ENCODE measurements around the gene TIGD2. TPM values are rescaled to one million over a fixed set of nuclear protein-coding genes. Genes with fewer than 3 reads are reported as not detected.

The TIGD2 gene
- total RNA-seq, 4 donors from 2014 or later, result 1.9 to 3.6 (median 2.0) TPM

- no peaks in the 10 kb centered on the region for H3K27me3 ChIP-seq
- no peak overlapping the region for H3K27ac ChIP-seq
- H3K9me3 ChIP-seq, result no peaks in the 10 kb centered on the region
- H3K36me3 ChIP-seq, result no peaks in the 10 kb centered on the region
- H3K4me3 ChIP-seq, result no peak overlapping the region
- 93 to 100% methylated on average over 1 of the region's 1 CpG for WGBS, 2 donors
- no peaks in the 10 kb centered on the region for H3K4me1 ChIP-seq
- TF ChIP-seq POLR2A (IDR thresholded peaks at IDR 0.05) (no peak), EP300 (IDR thresholded peaks at IDR 0.05) (no peak), CTCF (IDR thresholded peaks at IDR 0.05) (no peak)
- DNase-seq (ENCODE audit: low spot score in 2 of 2), result no peak
Measured at GRCh38 chr4:89099471-89099870, 11.9 kb upstream of the TIGD2 start.

- Histone ChIP-seq H3K36me3 (no peaks in the 10 kb centered on the region), H3K27ac (no peak overlapping the region), H3K9me3 (no peaks in the 10 kb centered on the region), H3K4me3 (no peak overlapping the region), H3K27me3 (no peaks in the 10 kb centered on the region), H3K4me1 (no peaks in the 10 kb centered on the region)
- WGBS, 2 donors, result 79 to 80% methylated on average over 3 of the region's 3 CpGs
- no peak for DNase-seq (ENCODE audit: low spot score in 2 of 2)
- TF ChIP-seq POLR2A (IDR thresholded peaks at IDR 0.05) (no peak), CTCF (IDR thresholded peaks at IDR 0.05) (no peak), EP300 (IDR thresholded peaks at IDR 0.05) (no peak)
Measured at GRCh38 chr4:89100853-89101252, 10.5 kb upstream of the TIGD2 start.

- Histone ChIP-seq H3K4me1 (no peaks in the 10 kb centered on the region), H3K27me3 (no peaks in the 10 kb centered on the region), H3K4me3 (no peak overlapping the region), H3K27ac (no peak overlapping the region), H3K9me3 (no peaks in the 10 kb centered on the region), H3K36me3 (no peaks in the 10 kb centered on the region)
- DNase-seq (ENCODE audit: low spot score in 2 of 2), result no peak
- TF ChIP-seq EP300 (IDR thresholded peaks at IDR 0.05) (no peak), POLR2A (IDR thresholded peaks at IDR 0.05) (no peak), CTCF (IDR thresholded peaks at IDR 0.05) (no peak)
- WGBS, 2 donors, result 88 to 91% methylated on average over 11 of the region's 11 CpGs
Measured at GRCh38 chr4:89101256-89102161, 9.8 kb upstream of the TIGD2 start.

GRCh38 chr4:89105726-89106125, 5.6 kb upstream of the TIGD2 start:
- WGBS, 2 donors, result 97 to 99% methylated on average over 6 of the region's 6 CpGs
- no peak for DNase-seq (ENCODE audit: low spot score in 2 of 2)
- H3K36me3 ChIP-seq, result no peaks in the 10 kb centered on the region
- peaks cover 0 to 9% (median 2%) of the 10 kb centered on the region in 4 donors for H3K4me1 ChIP-seq
- TF ChIP-seq CTCF (IDR thresholded peaks at IDR 0.05) (no peak), EP300 (IDR thresholded peaks at IDR 0.05) (no peak), POLR2A (IDR thresholded peaks at IDR 0.05) (no peak)
- H3K4me3 ChIP-seq, result no peak overlapping the region
- no peak overlapping the region for H3K27ac ChIP-seq
- H3K27me3 ChIP-seq, result no peaks in the 10 kb centered on the region
- H3K9me3 ChIP-seq, result no peaks in the 10 kb centered on the region

- Histone ChIP-seq H3K27me3 (no peaks in the 10 kb centered on the region), H3K9me3 (no peaks in the 10 kb centered on the region), H3K4me3 (no peak overlapping the region), H3K27ac (no peak overlapping the region), H3K36me3 (no peaks in the 10 kb centered on the region), H3K4me1 (peaks cover 0 to 19% (median 4%) of the 10 kb centered on the region in 4 donors)
- TF ChIP-seq CTCF (IDR thresholded peaks at IDR 0.05) (no peak), POLR2A (IDR thresholded peaks at IDR 0.05) (no peak), EP300 (IDR thresholded peaks at IDR 0.05) (no peak)
- 88 to 92% methylated on average over 4 of the region's 4 CpGs for WGBS, 2 donors
- no peak for DNase-seq (ENCODE audit: low spot score in 2 of 2)
Measured at GRCh38 chr4:89108091-89108490, 3.2 kb upstream of the TIGD2 start.
